HL-60 (cell line): ENCODE results near the gene CDK8.

Experiments
- DNase-seq, 2 experiments: peaks; one replicate each; pipeline ENCODE4 v3.0.0-alpha.2; 2010 to 2020; ENCODE audit warnings: low read depth in 1 of 2, low spot score in 1 of 2
- H3K27ac ChIP-seq: fragments of 250-450 bp; sonication (Bioruptor Pico); replicated peaks from 2 replicates; pipeline ENCODE4 v1.5.1; 2020; ENCODE audit warnings: mild to moderate bottlenecking, moderate library complexity
- H3K27me3 ChIP-seq: fragments of 250-450 bp; sonication (Bioruptor Pico); 2 replicates; pipeline ENCODE4 v1.5.1; 2021; ENCODE audit warnings: mild to moderate bottlenecking, moderate library complexity; ENCODE audit not compliant: insufficient read depth, poor library complexity, severe bottlenecking
- H3K4me3 ChIP-seq: replicated peaks from 2 replicates; pipeline ENCODE4 v1.5.1; 2011; ENCODE audit warnings: mild to moderate bottlenecking, control low read depth, low read length; ENCODE audit not compliant: insufficient read depth
- CTCF ChIP-seq: IDR thresholded peaks from one replicate; pipeline ENCODE4 v1.5.1; 2011; ENCODE audit warnings: low read length, control low read depth, inconsistent platforms; ENCODE audit not compliant: insufficient read depth
- GABPA ChIP-seq: IDR thresholded peaks from 2 replicates; pipeline ENCODE4 v1.6.1; 2012; ENCODE audit warnings: low read depth
- POLR2AphosphoS5 ChIP-seq: IDR thresholded peaks from 2 replicates; pipeline ENCODE4 v1.6.1; 2012; ENCODE audit warnings: low read depth
- REST ChIP-seq: IDR thresholded peaks from 2 replicates; pipeline ENCODE4 v1.6.1; 2012; ENCODE audit warnings: low read depth; ENCODE audit not compliant: insufficient replicate concordance
- SPI1 ChIP-seq: IDR thresholded peaks from 2 replicates; pipeline ENCODE4 v1.6.1; 2012; ENCODE audit warnings: low read depth, mild to moderate bottlenecking, borderline replicate concordance

The CDK8 gene

GRCh38 chr13:26266311-26266710 is 12.4 kb downstream of the CDK8 start:
- Histone ChIP-seq H3K27me3 (no peaks in the 10 kb centered on the region), H3K27ac (no peak overlapping the region), H3K4me3 (no peak overlapping the region)
- DNase-seq, result no peak
- TF ChIP-seq REST, result no peak
- TF ChIP-seq POLR2AphosphoS5, result no peak
- TF ChIP-seq GABPA, result no peak
- TF ChIP-seq SPI1, result no peak
- no peak for TF ChIP-seq CTCF

GRCh38 chr13:26270707-26271106 is 16.8 kb downstream of the CDK8 start:
- no peak for DNase-seq
- TF ChIP-seq POLR2AphosphoS5, result no peak
- no peak for TF ChIP-seq CTCF
- no peak for TF ChIP-seq SPI1
- no peak for TF ChIP-seq GABPA
- no peak for TF ChIP-seq REST
- H3K4me3 ChIP-seq, result no peak overlapping the region
- no peaks in the 10 kb centered on the region for H3K27me3 ChIP-seq
- H3K27ac ChIP-seq, result no peak overlapping the region

GRCh38 chr13:26272621-26273020 is 18.7 kb downstream of the CDK8 start:
- DNase-seq, result no peak
- Histone ChIP-seq H3K27ac (no peak overlapping the region), H3K27me3 (no peaks in the 10 kb centered on the region), H3K4me3 (no peak overlapping the region)
- no peak for TF ChIP-seq CTCF
- no peak for TF ChIP-seq SPI1
- TF ChIP-seq GABPA, result no peak
- no peak for TF ChIP-seq POLR2AphosphoS5
- TF ChIP-seq REST, result no peak
